HFF-Myc (cell line): ENCODE measurements around the gene TESK2.

ENCODE experiments used
- DNase-seq: peaks from one replicate; pipeline ENCODE4 v3.0.0-alpha.2; 2011; ENCODE audit warnings: low read depth; ENCODE audit errors: extremely low read depth
- H3K4me3 ChIP-seq: replicated peaks from 2 replicates; pipeline ENCODE4 v1.5.1; 2011; ENCODE audit warnings: low read depth, mild to moderate bottlenecking, control low read depth, low read length
- TF ChIP-seq, protein P1 (sequence below): IDR thresholded peaks from 2 replicates; pipeline ENCODE4 v1.5.1; 2012; ENCODE audit warnings: mild to moderate bottlenecking, low read depth, low read length, control low read depth; ENCODE audit errors: missing control alignments

TESK2 gene

DNA sequence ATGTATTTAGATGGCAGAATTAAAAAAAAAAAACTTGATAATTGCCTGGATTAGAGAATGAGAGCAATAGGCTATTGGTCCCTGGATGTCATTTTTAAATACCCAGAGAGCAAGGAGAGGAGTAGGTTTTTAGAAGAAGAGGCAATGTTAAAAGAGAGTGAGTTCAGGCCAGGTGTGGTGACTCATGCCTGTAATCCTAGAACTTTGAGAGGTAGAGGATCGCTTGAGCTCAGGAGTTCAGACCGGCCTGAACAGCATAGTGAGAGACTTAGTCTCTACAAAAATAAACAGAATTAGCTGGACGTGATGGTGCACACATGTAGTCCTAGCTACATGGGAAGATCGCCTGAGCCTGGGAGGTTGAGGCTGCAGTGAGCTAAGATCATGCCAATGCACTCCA, 134.8 kb downstream of the TESK2 start:
- TF ChIP-seq, protein P1, sequence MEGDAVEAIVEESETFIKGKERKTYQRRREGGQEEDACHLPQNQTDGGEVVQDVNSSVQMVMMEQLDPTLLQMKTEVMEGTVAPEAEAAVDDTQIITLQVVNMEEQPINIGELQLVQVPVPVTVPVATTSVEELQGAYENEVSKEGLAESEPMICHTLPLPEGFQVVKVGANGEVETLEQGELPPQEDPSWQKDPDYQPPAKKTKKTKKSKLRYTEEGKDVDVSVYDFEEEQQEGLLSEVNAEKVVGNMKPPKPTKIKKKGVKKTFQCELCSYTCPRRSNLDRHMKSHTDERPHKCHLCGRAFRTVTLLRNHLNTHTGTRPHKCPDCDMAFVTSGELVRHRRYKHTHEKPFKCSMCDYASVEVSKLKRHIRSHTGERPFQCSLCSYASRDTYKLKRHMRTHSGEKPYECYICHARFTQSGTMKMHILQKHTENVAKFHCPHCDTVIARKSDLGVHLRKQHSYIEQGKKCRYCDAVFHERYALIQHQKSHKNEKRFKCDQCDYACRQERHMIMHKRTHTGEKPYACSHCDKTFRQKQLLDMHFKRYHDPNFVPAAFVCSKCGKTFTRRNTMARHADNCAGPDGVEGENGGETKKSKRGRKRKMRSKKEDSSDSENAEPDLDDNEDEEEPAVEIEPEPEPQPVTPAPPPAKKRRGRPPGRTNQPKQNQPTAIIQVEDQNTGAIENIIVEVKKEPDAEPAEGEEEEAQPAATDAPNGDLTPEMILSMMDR, result no peak
- DNase-seq, result no peak

DNA sequence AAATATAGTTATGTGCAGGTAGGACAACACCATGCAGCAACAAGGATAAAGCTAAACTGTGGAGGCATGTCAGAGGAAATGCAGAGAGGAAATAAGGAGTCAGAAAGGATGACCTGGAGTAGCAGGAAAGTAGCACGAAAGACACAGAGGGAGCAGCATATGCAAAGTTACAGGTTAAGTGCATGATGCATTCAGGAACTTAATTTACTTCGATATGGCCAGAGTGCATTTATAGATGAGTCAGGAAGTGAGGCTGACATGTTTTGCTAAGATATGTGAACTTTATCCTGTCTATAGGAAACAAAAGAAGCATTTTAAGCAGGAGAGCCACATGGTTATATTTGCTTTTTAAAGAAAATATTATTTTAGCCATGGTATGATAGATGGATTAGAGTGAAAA, 135.3 kb downstream of the TESK2 start:
- H3K4me3 ChIP-seq, result no peak overlapping the region
- TF ChIP-seq, protein P1, result no peak
- no peak for DNase-seq

More for the DNA sequence above, 134.8 kb downstream of the TESK2 start:
- H3K4me3 ChIP-seq, result no peak overlapping the region

DNA sequence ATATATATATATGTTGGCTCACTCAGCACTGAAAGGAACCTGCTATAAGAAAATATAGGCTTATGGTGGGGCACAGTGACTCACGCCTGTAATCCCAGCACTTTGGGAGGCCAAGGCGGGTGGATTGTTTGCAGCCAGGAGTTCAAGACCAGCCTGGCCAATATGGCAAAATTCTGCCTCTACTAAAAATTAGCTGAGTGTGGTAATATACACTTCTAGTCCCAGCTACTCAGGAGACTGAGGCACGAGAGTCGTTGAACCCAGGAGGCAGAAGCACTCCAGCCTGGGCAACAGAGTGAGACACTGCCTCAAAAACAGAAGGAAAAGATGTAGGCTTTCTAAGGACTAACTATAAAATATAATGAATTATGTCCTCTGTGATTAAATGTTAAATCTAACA, 136.1 kb downstream of the TESK2 start:
- no peak overlapping the region for H3K4me3 ChIP-seq
- no peak for DNase-seq
- TF ChIP-seq, protein P1, result no peak

DNA sequence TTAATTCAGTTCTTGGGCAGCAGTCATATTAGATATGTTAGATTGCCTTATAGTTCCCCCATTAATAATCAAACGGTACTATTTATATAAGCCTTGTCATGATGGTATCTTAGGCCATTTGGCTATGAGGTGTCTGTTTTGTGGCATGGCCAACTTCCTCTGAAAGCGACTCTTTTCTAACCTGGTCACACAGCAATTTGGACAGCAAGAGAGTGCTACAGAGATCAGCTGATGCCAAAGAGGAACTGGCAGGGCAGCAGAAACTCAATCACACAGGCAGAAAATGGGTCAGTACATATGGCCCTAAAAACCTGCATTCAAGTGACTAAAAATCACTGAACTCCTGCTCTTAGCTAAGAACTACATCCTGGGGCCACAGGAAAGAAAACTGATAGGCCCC, 137.3 kb downstream of the TESK2 start:
- no peak for DNase-seq
- TF ChIP-seq, protein P1, result no peak

DNA sequence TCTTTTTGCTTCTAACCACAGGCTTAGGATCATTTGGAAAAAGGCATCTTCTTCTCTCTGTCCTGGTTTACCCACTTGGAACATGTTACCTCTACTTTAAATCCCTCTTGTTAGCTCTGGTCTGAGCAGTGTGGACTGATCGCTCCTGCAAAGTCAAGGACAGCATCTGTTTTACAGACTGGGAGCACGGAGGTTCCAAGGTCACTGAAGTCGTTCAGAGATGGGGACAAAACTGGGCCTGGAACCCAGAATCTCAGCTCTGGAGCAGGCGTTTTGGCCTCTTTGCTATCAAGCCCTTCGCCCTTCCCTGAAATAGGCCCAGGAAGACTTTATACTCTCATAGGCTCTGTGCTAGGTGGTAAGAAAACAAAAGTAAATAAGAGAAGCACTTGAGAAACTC, 139.5 kb downstream of the TESK2 start:
- no peak for DNase-seq
- TF ChIP-seq, protein P1, result no peak
- H3K4me3 ChIP-seq, result no peak overlapping the region

More for the DNA sequence above, 137.3 kb downstream of the TESK2 start:
- no peak overlapping the region for H3K4me3 ChIP-seq

DNA sequence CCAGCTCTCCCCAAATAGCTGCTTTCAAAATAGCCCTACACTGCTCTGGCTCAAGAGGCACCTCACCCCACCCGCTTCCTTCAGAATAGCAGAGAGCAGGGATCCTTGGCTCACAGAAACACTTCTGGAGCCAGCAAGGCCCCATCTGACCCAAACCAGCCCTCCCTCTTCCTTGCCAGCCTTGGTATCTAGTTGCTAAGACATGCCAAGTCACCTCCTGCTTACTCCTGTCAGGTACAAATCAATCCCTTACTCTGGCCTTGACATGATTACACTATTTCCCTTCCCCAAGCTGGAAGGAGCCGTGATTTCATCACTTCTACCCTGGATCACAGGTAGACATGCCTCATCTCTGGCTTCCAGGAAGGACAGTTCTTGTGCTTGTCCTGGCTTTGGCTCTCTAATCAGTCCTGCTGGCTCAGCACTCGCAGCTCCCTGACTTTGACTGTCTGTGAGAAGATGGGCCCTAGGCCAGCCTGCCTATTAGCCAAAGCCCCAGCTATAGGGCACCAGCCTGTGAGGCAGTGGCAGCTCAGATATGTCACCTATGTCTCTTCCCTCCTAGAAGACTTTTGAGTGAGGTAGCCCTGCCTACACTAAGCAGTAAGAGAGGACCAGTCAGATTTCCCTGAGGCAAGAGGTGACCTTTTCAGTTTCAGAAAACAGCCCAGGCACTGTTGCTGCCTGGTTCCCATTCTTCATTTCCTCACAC, 141.8 kb downstream of the TESK2 start:
- TF ChIP-seq, protein P1, result no peak
- DNase-seq, result no peak
- no peak overlapping the region for H3K4me3 ChIP-seq

DNA sequence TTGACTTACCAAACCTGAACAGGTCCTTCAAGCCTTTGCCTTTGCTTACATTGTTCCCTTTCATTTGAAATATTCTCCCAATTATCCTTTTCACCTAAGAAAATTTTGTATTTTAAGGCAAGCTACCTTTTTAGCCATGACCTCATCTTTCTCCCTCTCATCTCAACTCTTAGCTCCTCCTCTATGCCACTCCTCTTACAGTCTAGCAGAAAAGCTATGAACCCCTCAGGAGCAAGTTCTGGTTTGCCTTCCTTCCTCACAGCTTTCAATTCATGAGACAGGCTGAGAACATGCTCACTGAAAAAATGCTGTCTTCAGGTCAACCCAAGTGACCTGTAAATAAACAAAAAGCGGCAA, 142.4 kb downstream of the TESK2 start:
- DNase-seq, result no peak
- TF ChIP-seq, protein P1, result no peak
- H3K4me3 ChIP-seq, result no peak overlapping the region
